Measurements from ENCODE around the gene CCDC91. TPM values are rescaled to one million over a fixed set of nuclear protein-coding genes. Genes with fewer than 3 reads are reported as not detected.

The CCDC91 gene
- total RNA-seq, 1 donor: 192 TPM

GRCh38 chr12:28540324-28540714 is 350.1 kb downstream of the CCDC91 start:
- Histone ChIP-seq H3K4me3 (ENCODE audit: low read length) (no peak overlapping the region), H3K9me3 (ENCODE audit: low read depth, low read length) (no peaks in the 10 kb centered on the region), H3K27me3 (ENCODE audit: insufficient read depth, low read length) (no peaks in the 10 kb centered on the region), H3K4me1 (ENCODE audit: insufficient read depth, low read length) (no peaks in the 10 kb centered on the region)

GRCh38 chr12:28543021-28543890 is 353.0 kb downstream of the CCDC91 start:
- no peaks in the 10 kb centered on the region for H3K27me3 ChIP-seq (ENCODE audit: insufficient read depth, low read length)
- H3K4me3 ChIP-seq (ENCODE audit: low read length): no peak overlapping the region
- H3K4me1 ChIP-seq (ENCODE audit: insufficient read depth, low read length): no peaks in the 10 kb centered on the region
- no peaks in the 10 kb centered on the region for H3K9me3 ChIP-seq (ENCODE audit: low read depth, low read length)

- Histone ChIP-seq H3K27me3 (ENCODE audit: insufficient read depth, low read length) (no peaks in the 10 kb centered on the region), H3K9me3 (ENCODE audit: low read depth, low read length) (no peaks in the 10 kb centered on the region), H3K4me1 (ENCODE audit: insufficient read depth, low read length) (no peaks in the 10 kb centered on the region), H3K4me3 (ENCODE audit: low read length) (no peak overlapping the region)
Measured at GRCh38 chr12:28550757-28551704, 360.8 kb downstream of the CCDC91 start.

GRCh38 chr12:28552251-28552970 is 362.2 kb downstream of the CCDC91 start:
- Histone ChIP-seq H3K9me3 (ENCODE audit: low read depth, low read length) (no peaks in the 10 kb centered on the region), H3K4me1 (ENCODE audit: insufficient read depth, low read length) (no peaks in the 10 kb centered on the region), H3K4me3 (ENCODE audit: low read length) (no peak overlapping the region), H3K27me3 (ENCODE audit: insufficient read depth, low read length) (no peaks in the 10 kb centered on the region)

GRCh38 chr12:28555748-28556147 is 365.5 kb downstream of the CCDC91 start:
- H3K4me1 ChIP-seq (ENCODE audit: insufficient read depth, low read length): no peaks in the 10 kb centered on the region
- H3K27me3 ChIP-seq (ENCODE audit: insufficient read depth, low read length): no peaks in the 10 kb centered on the region
- no peak overlapping the region for H3K4me3 ChIP-seq (ENCODE audit: low read length)
- H3K9me3 ChIP-seq (ENCODE audit: low read depth, low read length): no peaks in the 10 kb centered on the region

- H3K4me1 ChIP-seq (ENCODE audit: insufficient read depth, low read length): no peaks in the 10 kb centered on the region
- no peak overlapping the region for H3K4me3 ChIP-seq (ENCODE audit: low read length)
- H3K27me3 ChIP-seq (ENCODE audit: insufficient read depth, low read length): no peaks in the 10 kb centered on the region
- H3K9me3 ChIP-seq (ENCODE audit: low read depth, low read length): no peaks in the 10 kb centered on the region
Measured at GRCh38 chr12:28558250-28558649, 368.0 kb downstream of the CCDC91 start.

GRCh38 chr12:28563286-28563685 is 373.0 kb downstream of the CCDC91 start:
- Histone ChIP-seq H3K9me3 (ENCODE audit: low read depth, low read length) (no peaks in the 10 kb centered on the region), H3K27me3 (ENCODE audit: insufficient read depth, low read length) (no peaks in the 10 kb centered on the region), H3K4me3 (ENCODE audit: low read length) (no peak overlapping the region), H3K4me1 (ENCODE audit: insufficient read depth, low read length) (no peaks in the 10 kb centered on the region)

GRCh38 chr12:28563936-28564335 is 373.7 kb downstream of the CCDC91 start:
- Histone ChIP-seq H3K4me3 (ENCODE audit: low read length) (no peak overlapping the region), H3K27me3 (ENCODE audit: insufficient read depth, low read length) (no peaks in the 10 kb centered on the region)

GRCh38 chr12:28568118-28568517 is 377.9 kb downstream of the CCDC91 start:
- no peaks in the 10 kb centered on the region for H3K27me3 ChIP-seq (ENCODE audit: insufficient read depth, low read length)
- no peaks in the 10 kb centered on the region for H3K9me3 ChIP-seq (ENCODE audit: low read depth, low read length)
- H3K4me3 ChIP-seq (ENCODE audit: low read length): no peak overlapping the region
- H3K4me1 ChIP-seq (ENCODE audit: insufficient read depth, low read length): no peaks in the 10 kb centered on the region

More at GRCh38 chr12:28563936-28564335, 373.7 kb downstream of the CCDC91 start:
- Histone ChIP-seq H3K4me1 (ENCODE audit: insufficient read depth, low read length) (no peaks in the 10 kb centered on the region), H3K9me3 (ENCODE audit: low read depth, low read length) (no peaks in the 10 kb centered on the region)

GRCh38 chr12:28568704-28569103 is 378.4 kb downstream of the CCDC91 start:
- H3K9me3 ChIP-seq (ENCODE audit: low read depth, low read length): no peaks in the 10 kb centered on the region
- H3K27me3 ChIP-seq (ENCODE audit: insufficient read depth, low read length): no peaks in the 10 kb centered on the region
- H3K4me3 ChIP-seq (ENCODE audit: low read length): no peak overlapping the region
- H3K4me1 ChIP-seq (ENCODE audit: insufficient read depth, low read length): no peaks in the 10 kb centered on the region

- no peak overlapping the region for H3K4me3 ChIP-seq (ENCODE audit: low read length)
- H3K27me3 ChIP-seq (ENCODE audit: insufficient read depth, low read length): no peaks in the 10 kb centered on the region
- H3K4me1 ChIP-seq (ENCODE audit: insufficient read depth, low read length): no peaks in the 10 kb centered on the region
- H3K9me3 ChIP-seq (ENCODE audit: low read depth, low read length): no peaks in the 10 kb centered on the region
Measured at GRCh38 chr12:28569698-28570411, 379.6 kb downstream of the CCDC91 start.

- H3K4me3 ChIP-seq (ENCODE audit: low read length): no peak overlapping the region
- H3K9me3 ChIP-seq (ENCODE audit: low read depth, low read length): no peaks in the 10 kb centered on the region
- H3K27me3 ChIP-seq (ENCODE audit: insufficient read depth, low read length): no peaks in the 10 kb centered on the region
- H3K4me1 ChIP-seq (ENCODE audit: insufficient read depth, low read length): no peaks in the 10 kb centered on the region
Measured at GRCh38 chr12:28570811-28571210, 380.6 kb downstream of the CCDC91 start.

GRCh38 chr12:28574746-28575592 is 384.7 kb downstream of the CCDC91 start:
- Histone ChIP-seq H3K27me3 (ENCODE audit: insufficient read depth, low read length) (no peaks in the 10 kb centered on the region), H3K9me3 (ENCODE audit: low read depth, low read length) (no peaks in the 10 kb centered on the region), H3K4me3 (ENCODE audit: low read length) (no peak overlapping the region), H3K4me1 (ENCODE audit: insufficient read depth, low read length) (no peaks in the 10 kb centered on the region)

All from mononuclear cell (primary cell).